ENCODE results near the gene NACC2.

The NACC2 gene

DNA sequence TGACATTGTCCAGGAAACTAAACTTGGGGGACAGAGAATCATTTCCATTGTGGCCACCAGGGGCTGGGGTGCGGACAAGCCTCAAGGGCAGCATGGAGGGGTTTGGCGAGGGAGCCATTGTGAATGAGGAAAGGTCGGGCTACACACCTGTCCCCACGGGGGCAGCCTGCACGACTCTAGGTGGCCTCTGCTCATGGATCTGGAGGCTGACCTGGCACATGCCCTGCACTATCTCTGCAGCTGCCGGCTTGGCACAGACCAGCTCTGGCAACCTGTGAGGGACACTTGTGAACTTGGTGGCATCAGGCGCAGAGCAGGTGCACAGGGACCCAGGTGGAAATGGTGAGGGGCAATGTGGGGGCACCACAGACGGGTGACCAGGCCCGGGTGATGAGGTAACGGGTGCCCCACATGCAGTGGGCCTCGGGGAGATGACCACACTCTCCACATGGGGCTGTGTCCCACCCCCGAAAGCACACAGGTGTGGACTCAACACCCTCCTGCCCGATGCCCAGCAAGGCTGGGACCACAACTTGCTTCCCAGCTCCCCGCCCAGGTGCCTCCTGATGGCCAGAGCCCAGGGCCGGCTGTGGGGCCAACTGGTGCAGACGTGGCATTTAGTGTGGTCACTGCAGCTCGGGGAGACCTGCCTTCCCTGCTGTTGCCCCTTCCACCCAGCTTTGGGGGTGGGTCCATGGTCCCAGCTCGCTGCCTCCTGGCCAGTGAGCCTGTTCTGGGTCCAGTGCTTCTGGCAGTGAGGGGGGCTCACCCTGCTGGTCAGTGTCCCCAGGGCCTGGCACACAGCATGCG, 73.0 kb downstream of the NACC2 start:
- in situ Hi-C loops (cut with HindIII; ENCODE audit: low pct_ligation_motif_present, low pct_unique_long_range_greater_than_20kb, low sequenced_read_pairs): no loop called here
- no peak for DNase-seq

DNA sequence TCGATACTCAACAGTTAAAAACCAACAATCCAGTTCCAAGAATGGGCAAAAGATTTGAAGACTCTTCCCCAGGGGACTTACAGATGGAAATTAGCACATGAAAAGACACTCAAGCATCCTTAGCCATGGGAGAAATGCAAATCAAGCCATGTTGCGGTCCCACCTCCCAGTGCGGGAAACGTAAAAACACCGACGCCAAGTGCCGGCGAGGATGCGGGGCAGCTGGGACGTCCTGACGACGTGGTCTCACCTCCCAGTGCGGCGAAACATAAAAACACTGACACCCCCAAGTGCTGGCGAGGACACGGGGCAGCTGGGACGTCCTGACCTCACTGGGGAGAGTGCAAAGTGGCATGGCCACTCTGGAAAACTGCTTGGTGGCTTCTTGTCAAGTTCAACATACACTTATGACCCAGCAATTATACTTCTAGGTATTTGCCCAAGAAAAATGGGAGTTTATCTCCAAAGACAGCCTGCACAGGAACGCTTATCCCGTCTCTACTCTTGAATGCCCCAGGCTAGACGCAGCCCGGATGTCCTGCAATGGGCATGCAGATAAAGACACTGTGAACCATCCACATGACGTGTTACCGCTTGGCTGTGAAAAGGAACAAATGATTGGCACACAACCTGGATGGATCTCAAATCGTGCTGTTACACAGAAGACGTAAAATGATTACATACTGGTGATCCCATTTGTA, 73.8 kb downstream of the NACC2 start:
- DNase-seq: no peak
- in situ Hi-C loops (cut with HindIII; ENCODE audit: low pct_ligation_motif_present, low pct_unique_long_range_greater_than_20kb, low sequenced_read_pairs): no loop called here

DNA sequence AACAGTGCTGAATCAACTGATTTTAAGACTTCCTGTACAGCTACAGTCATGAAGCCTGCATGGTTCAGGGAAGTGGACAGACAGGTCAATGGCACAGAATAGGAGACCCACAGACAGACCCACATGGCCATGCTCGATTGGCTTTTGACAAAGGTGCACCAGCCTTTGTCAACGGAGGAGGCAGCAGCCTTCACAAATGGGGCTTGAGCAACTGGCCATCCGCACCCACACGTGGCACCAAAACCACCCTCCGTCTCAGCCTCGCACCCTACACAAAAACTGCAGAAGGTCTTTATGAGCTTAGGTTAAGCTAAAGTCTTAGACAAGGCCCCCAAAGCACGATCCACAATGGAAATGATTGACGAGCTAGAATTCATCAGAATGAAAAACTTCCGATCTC, 74.4 kb downstream of the NACC2 start:
- DNase-seq: no peak
- in situ Hi-C loops (cut with HindIII; ENCODE audit: low pct_ligation_motif_present, low pct_unique_long_range_greater_than_20kb, low sequenced_read_pairs): no loop called here

DNA sequence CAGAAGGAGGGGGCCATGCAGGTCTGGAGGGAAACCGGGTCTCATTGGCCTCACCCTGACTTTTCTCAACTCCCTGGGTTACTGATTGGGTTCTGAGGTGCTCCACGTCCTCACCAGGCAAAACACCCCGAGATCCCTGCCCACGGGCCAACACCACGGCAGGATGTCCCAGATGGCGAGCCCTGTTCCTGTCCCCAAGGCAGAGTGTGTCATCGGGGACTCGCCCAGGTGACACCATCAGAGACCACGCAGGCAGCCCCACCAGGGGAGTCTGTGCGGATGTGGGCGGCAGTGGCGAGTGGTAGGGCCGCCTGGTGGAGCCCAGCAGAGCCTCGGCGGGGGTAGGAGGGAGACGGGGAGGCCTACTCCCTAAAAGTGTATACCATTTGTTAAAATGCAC, 74.9 kb downstream of the NACC2 start:
- in situ Hi-C loops (cut with HindIII; ENCODE audit: low pct_ligation_motif_present, low pct_unique_long_range_greater_than_20kb, low sequenced_read_pairs): no loop called here
- no peak for DNase-seq

DNA sequence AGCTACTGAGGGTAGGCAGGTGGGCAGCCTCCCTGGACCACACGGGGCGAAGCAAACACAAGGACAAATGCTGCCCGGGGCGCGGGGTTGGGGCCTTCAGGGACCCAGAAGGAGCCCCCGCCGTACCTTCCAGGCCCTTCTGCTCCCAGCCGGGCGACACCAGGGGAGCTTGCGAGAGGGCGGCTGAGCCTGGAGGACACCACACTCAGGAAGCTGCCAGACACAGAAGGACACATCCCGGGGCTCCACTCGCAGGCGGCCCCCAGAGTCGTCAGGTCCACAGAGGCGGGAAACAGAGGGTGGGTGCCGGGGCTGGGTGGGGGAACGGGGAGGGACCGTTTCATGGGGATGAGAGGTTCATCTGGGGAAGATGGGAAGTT, 75.4 kb downstream of the NACC2 start:
- DNase-seq: no peak
- in situ Hi-C loops (cut with HindIII; ENCODE audit: low pct_ligation_motif_present, low pct_unique_long_range_greater_than_20kb, low sequenced_read_pairs): no loop called here

DNA sequence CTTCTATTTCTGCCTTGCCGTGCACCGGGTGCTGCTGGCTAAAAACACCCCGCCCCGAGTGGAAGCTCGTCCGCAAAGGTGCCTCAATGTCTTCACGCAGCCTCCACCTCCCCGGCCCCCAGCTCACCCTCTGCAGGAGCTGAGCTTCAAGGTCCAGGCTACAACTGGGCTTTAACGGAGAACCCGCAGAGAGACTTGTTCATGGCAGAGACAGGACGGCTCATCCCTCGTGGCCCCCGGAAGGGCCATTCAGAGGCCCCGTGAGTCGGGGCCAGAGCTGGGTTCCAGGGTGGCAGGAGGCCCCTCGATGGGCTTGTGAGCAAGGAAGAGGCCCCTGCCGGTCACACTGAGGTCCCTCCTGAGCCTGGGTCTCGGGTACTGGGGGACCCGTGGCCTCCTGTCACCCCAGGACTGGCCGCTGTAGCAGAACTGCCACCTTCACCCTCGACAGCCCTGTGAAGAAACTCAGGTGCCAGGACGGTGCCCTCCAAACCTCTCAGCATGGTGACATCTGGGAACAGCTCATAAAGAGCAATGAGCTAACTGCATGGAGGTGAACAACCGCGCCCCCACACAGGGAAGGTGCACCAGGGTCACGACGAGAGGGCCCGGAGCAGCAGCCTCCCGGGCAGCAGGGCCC, 75.9 kb downstream of the NACC2 start:
- DNase-seq: no peak
- in situ Hi-C loops (cut with HindIII; ENCODE audit: low pct_ligation_motif_present, low pct_unique_long_range_greater_than_20kb, low sequenced_read_pairs): no loop called here

DNA sequence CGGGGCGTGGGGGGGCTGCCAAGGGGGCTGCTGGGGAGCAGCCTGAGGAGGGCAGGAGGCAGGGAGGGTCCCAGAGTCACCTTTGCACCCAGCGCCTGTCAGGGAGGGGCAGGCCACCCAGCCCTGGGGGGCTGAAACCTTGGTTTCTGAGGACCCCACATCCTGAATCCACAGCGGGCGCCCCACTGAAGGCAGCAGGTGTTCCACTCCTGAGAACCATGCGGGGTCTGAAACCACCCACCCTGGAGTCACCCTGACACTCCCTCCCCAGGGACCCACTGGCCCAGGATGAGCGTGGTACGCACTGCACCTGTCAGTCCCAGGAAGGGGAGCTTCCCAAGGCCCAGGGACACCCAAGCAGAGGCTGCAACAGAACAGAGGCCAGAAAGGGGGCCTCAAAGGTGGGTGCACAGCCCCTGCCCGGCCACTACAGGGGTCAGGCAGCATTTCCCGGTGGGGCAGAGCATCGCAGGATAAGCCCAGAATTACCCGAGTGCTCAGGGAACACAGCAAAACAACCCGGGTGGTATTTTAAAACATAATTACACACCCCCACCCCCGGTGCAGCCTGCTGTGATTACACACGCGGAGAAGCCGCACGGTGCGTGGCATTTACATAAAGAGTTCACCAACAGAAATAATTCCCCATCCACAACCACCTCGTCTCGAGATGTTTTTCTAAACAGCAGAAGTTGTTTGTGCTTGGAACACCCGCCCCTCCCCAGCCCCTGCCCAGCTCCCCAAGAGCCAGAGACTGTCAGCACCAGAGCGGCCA, 76.6 kb downstream of the NACC2 start:
- no peak for DNase-seq
- in situ Hi-C loops (cut with HindIII; ENCODE audit: low pct_ligation_motif_present, low pct_unique_long_range_greater_than_20kb, low sequenced_read_pairs): no loop called here

DNA sequence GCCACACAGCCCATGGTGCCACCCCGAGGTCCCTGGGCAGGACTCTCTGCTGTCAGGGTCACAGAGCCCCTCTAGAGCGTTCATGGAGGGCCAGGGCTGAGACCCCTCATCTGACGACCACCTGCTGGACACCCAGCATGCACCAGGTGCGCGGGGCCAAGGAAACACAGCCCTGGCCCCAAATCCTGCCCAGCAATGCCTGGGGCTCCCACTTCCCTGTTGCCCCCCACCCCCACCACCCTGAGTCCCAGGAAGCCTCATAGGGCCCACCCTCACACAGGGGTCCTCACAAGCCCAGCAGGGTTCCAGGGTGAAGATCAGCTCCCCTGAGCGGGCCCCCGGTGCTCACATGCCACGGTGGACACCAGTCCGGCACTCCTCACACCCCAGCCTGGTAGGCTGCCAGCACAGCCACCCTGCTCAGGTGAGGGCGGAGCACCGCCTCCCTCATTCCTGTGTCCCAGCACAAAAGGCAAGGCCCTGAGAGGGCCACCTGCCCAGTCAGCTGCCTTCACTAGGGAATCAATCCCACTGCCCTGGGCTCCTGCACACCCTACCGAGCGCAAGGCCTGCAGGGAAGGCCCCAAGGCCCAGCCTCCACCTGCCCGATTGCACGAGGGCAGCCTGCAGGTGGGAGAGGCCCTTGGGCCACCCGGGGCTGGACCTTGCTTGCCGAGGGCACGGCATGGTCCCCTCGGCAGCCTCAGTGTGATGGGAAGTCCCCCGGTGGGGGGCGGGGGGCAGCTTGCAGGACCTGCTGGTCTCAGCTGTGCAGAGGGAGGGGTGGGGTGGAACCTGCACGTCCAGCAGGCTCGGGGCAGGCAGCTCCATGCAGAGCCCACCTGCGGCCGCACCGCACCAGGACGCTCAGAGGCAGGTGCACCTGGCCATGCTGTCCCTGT, 77.5 kb downstream of the NACC2 start:
- DNase-seq: no peak
- in situ Hi-C loops (cut with HindIII; ENCODE audit: low pct_ligation_motif_present, low pct_unique_long_range_greater_than_20kb, low sequenced_read_pairs): no loop called here

DNA sequence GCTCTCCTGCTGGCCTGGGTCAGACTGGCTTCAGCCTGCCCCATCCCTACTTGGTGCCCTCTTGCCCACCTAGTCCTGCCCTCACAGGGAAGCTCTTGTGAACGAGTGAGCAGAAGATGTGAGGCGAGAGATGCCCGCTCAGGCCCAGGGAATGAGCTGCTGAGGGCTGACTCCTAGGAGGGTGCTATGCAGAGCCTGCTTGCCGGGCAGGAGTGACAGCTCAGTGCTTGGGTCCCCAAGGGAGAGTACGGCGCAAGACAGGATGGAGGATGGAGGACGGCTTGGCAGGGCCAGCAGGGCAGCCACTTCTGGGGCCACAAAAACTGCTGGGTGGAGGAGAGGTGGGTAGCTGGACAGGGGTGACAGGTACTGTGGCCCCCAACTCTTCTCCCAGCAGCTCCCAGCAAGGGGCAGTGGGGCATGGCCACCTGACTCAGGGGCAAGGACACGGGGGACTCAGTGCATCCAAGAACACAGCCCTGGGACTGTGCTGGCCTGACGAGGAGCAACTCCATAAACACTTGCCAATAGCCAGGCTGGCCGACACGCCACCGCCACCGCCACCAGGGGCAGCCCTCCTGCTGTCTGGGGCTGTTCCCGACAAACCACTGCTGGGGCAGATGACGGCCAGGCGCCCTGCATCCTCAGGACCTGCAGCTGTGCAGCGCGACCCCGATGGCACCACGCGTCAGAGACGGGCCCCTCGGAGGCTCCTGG, 78.4 kb downstream of the NACC2 start:
- DNase-seq: no peak
- in situ Hi-C loops (cut with HindIII; ENCODE audit: low pct_ligation_motif_present, low pct_unique_long_range_greater_than_20kb, low sequenced_read_pairs): no loop called here

DNA sequence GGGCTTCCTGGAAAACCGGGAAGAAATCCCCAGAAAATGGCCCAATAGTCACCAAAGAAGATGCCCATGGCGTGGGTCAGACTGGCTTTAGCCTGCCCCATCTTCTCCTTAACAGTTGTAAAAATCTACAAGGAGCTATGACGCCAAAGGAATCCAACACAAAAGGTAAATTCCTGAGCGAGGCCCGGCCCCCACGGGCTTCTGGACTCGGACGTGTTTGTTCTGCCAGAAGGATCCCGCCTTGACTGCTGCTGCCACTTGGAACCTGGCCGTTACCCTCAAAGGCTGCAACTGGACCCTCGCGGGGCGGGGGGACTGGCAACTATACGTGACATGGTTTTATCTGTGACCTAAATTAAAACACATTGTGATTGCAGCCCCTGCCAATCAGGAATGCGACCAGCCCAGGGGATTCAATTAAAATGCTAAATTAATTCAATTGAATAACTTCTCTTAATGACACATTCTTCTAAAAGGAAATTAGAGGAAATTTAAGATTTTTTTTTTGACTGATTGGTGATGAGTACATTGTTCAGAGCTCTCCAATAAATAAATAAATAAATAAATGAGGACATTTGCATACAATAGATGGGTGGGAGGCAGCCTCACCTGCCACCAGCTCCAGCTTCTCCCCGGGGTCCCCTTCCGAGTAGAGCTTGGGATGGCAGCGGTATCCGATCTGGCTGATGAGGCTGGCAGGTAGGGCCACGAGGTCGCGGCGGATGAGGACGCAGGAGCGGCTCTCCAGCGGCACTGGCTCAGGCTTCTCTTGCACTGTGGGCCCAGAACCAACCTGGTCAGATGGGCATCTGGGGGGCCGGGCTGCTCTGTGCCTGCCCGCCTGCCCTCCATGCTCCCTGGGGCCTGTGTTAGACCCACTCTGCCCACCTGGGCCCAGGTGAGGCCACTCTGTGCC, 79.2 kb downstream of the NACC2 start:
- in situ Hi-C loops (cut with HindIII; ENCODE audit: low pct_ligation_motif_present, low pct_unique_long_range_greater_than_20kb, low sequenced_read_pairs): no loop called here
- no peak for DNase-seq

DNA sequence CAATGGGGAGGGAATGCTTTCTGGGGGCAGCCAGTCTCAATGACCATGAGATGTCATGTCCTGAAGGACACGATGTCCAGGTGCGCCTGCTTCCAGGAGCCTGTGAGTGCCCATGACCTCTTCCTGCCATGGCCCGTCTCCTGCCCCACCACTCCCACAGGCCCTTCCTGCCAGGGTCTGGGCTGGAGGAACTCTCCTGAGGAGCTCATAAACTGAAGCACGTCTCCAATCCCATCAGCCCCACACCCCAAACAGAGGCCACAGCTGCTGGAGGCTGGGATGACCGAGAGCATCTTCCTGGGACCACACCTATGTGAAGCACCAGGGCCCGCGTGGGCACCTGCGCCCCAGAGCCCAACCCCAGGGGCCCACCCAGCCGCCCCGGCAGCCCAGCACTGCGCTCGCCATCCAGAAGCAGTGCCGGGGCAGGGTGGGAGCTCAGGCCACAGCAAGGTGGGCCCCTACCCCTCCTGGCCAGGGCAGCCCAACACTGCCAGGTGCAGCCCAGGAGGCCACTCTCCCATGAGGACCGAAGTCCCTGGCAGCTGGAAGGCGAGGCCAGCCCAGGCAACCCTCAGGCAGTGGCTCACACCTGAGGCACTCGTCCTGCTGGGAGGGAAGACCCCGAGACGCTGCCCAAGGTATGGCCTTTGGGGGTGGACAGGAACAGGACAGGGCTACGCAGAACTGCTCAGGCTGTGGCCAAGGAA, 80.0 kb downstream of the NACC2 start:
- DNase-seq: no peak
- in situ Hi-C loops (cut with HindIII; ENCODE audit: low pct_ligation_motif_present, low pct_unique_long_range_greater_than_20kb, low sequenced_read_pairs): no loop called here

DNA sequence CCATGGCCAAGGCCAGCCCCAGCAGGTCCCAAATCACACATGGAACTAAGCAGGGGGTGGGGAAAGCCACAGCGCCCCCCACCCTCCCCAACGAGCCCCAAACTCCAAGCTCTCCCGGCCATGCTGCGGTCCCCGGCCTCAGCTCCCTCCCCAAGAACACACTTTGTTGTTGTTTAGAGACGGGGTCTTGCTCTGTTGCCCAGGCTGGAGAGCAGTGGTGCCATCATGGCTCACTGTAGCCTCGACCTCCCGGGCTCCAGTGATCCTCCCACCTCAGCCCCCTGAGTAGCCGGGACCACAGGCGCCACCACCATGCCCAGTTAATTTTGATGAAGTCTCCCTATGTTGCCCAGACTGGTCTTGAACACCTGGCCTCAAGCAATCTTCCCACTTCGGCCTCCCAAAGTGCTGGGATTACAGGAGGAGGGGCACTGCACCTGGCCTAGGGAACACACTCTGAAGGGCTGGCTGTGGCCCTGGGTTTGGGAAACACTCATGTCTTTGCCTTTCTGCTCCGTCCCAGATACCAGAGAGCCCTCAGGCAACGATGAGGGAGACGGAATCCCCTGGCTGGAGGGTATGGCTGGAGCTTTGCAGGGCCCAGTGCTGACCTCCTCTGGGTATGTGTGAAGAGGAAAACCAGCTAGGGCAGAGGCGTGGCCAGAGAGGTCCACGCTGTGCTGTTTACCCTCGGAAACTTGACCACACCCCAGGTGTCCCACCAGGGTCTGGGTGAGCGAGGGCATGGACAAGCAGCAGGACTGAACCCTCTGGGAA, 80.8 kb downstream of the NACC2 start:
- DNase-seq: no peak
- in situ Hi-C loops (cut with HindIII; ENCODE audit: low pct_ligation_motif_present, low pct_unique_long_range_greater_than_20kb, low sequenced_read_pairs): no loop called here

DNA sequence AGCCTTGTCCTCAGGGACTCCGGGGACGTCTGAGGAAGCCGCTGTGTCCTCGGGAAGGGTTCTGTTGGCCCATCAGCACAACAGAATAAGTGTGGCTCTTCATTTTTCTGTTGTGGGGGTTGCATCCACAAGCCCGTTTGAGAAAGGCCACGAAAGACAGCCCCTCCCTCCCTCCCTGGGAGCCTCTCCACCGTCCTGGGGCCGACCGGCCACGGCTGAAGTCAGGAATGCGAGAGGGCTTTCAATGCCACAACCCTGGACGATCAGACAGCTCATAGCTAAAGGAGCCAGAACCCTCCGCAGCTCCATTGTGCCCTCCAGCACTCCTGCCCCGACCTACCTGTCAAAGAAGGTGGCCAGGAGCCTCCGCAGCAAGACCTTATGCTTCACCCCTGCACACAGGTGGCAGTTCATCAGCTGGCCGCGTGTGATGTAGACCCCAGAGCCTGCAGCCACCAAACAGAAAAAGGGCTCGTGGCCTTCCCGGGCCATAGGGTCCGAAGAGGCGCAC, 81.5 kb downstream of the NACC2 start:
- DNase-seq: no peak
- in situ Hi-C loops (cut with HindIII; ENCODE audit: low pct_ligation_motif_present, low pct_unique_long_range_greater_than_20kb, low sequenced_read_pairs): no loop called here

DNA sequence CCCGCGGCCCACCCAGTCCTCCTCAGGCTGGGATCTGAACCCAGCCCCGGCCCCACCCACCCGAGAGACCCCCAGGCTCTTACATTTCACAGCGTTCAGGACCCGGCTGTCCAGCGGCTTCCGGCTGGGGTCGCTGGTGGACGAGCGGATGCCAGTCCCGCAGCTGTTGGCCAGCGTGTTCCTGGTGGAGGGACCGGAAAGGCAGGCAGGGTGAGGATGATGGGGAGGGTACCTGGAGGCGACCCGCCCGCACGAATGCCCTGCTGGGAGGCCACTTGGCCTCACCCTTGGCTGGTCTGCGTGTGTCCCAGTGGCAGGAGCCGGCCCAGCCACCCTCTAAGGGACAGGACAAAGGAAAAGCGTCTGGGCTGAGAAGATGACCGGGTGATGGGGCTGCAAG, 82.0 kb downstream of the NACC2 start:
- in situ Hi-C loops (cut with HindIII; ENCODE audit: low pct_ligation_motif_present, low pct_unique_long_range_greater_than_20kb, low sequenced_read_pairs): no loop called here
- no peak for DNase-seq

DNA sequence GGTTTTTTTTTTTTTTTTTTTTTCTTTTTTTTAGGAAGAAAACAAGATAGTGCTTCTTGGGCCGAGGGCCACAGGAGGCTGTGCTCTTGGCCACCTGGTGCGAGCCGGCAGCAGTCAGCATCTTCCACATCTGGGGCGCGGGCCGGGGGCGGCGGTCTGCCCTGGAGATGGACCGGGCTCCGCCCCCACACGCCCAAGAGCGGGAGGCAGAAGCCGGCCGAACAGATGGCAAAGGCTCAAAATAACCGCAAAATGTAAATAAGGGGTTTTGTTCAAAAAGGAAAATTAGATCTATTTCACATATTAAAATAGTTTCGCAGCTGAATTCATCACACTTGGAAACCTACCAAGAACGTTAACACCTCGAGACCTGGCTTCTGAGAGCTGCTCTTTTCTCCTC, 82.4 kb downstream of the NACC2 start:
- in situ Hi-C loops (cut with HindIII; ENCODE audit: low pct_ligation_motif_present, low pct_unique_long_range_greater_than_20kb, low sequenced_read_pairs): no loop called here

More for the DNA sequence above, 82.4 kb downstream of the NACC2 start:
- no peak for DNase-seq

Measured in ACHN (cell line).